Lower lobe of right lung (tissue), 2 donors: ENCODE data around the gene FAM170B. TPM values are rescaled to one million over a fixed set of nuclear protein-coding genes. Genes with fewer than 3 reads are reported as not detected.

Source experiments
- ATAC-seq, 2 donors: fragments of 200-7000 bp; cut with Tn5 transposase; one replicate each; pipeline ENCODE4 v1.9.1; 2020 to 2022; ENCODE audit warnings: mild to moderate bottlenecking in 2 of 2, moderate library complexity in 2 of 2
- DNase-seq: peaks from one replicate; pipeline ENCODE4 v3.0.0-alpha.2; 2020
- H3K27ac ChIP-seq: fragments of 200-600 bp; one replicate; pipeline ENCODE4 v1.8.0; 2022
- H3K27me3 ChIP-seq: fragments of 200-600 bp; one replicate; pipeline ENCODE4 v1.8.0; 2022; ENCODE audit warnings: low read depth
- H3K36me3 ChIP-seq: fragments of 200-600 bp; one replicate; pipeline ENCODE4 v1.8.0; 2022; ENCODE audit warnings: mild to moderate bottlenecking
- H3K4me1 ChIP-seq: fragments of 200-600 bp; one replicate; pipeline ENCODE4 v1.8.0; 2022
- H3K4me3 ChIP-seq: fragments of 200-600 bp; one replicate; pipeline ENCODE4 v1.8.0; 2022; ENCODE audit warnings: mild to moderate bottlenecking
- H3K9me3 ChIP-seq: fragments of 200-600 bp; one replicate; pipeline ENCODE4 v1.8.0; 2022
- intact Hi-C: fragments of 100-400 bp; cut with DNase I; formaldehyde crosslinking; loops from one replicate; pipeline ENCODE4 v1.11.0; 2022
- total RNA-seq: library from RNA; stranded (reverse); fragmentation: NEBNext Ultra II Directional; extraction: Animal tissue kit (Norgen Biotek cat#: 25700); gene quantifications from one replicate; pipeline ENCODE4 v1.2.1, GENCODE V29; 2021
- TF ChIP-seq, protein P1 (sequence below): fragments of 200-600 bp; IDR thresholded peaks from one replicate; pipeline ENCODE4 v1.8.0; 2022; ENCODE audit warnings: antibody characterized with exemption, mild to moderate bottlenecking
- donor health status: DM: no; HTN: yes; CAD: no; lungs with severe emphysema.

FAM170B gene
- total RNA-seq, 1 donor from 2014 or later = not detected

GRCh38 chr10:49163741-49164140 lies 29.9 kb upstream of the FAM170B start:
- peaks cover 19% of the 10 kb centered on the region for H3K36me3 ChIP-seq
- no peaks in the 10 kb centered on the region for H3K9me3 ChIP-seq
- no peak overlapping the region for H3K27ac ChIP-seq
- no peak for DNase-seq
- H3K4me1 ChIP-seq = no peaks in the 10 kb centered on the region
- intact Hi-C loops = no loop called here
- H3K4me3 ChIP-seq = no peak overlapping the region
- TF ChIP-seq, protein P1, sequence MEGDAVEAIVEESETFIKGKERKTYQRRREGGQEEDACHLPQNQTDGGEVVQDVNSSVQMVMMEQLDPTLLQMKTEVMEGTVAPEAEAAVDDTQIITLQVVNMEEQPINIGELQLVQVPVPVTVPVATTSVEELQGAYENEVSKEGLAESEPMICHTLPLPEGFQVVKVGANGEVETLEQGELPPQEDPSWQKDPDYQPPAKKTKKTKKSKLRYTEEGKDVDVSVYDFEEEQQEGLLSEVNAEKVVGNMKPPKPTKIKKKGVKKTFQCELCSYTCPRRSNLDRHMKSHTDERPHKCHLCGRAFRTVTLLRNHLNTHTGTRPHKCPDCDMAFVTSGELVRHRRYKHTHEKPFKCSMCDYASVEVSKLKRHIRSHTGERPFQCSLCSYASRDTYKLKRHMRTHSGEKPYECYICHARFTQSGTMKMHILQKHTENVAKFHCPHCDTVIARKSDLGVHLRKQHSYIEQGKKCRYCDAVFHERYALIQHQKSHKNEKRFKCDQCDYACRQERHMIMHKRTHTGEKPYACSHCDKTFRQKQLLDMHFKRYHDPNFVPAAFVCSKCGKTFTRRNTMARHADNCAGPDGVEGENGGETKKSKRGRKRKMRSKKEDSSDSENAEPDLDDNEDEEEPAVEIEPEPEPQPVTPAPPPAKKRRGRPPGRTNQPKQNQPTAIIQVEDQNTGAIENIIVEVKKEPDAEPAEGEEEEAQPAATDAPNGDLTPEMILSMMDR = no peak
- no peaks in the 10 kb centered on the region for H3K27me3 ChIP-seq
- ATAC-seq = no peak

GRCh38 chr10:49162761-49163310 lies 29.0 kb upstream of the FAM170B start:
- no peaks in the 10 kb centered on the region for H3K27me3 ChIP-seq
- DNase-seq (no peak), ATAC-seq (no peak)
- intact Hi-C loops = no loop called here
- H3K4me1 ChIP-seq = no peaks in the 10 kb centered on the region
- no peaks in the 10 kb centered on the region for H3K9me3 ChIP-seq
- H3K27ac ChIP-seq = no peak overlapping the region
- peaks cover 19% of the 10 kb centered on the region for H3K36me3 ChIP-seq
- TF ChIP-seq, protein P1 = no peak
- no peak overlapping the region for H3K4me3 ChIP-seq

DNA sequence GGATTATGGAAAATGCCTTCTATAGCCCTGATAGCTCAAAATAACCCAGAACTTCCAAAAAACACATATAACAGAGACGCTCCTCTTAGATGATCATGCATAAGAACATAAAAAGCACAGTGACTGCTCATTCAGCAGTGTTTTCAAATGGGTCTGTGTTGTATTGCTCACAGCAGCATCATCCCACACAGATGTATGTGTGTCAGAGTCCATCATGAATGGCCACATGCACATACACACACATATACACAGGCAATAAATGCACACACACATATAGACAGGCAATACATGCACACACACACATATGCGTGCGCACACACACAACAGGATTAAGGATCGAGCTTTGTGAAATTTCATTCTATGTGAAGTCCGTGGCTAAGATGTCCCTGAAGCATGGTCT lies 28.2 kb upstream of the FAM170B start:
- H3K4me3 ChIP-seq = no peak overlapping the region
- no peaks in the 10 kb centered on the region for H3K4me1 ChIP-seq
- no peak overlapping the region for H3K27ac ChIP-seq
- H3K36me3 ChIP-seq = peaks cover 19% of the 10 kb centered on the region
- TF ChIP-seq, protein P1 = no peak
- DNase-seq = no peak
- no peak for ATAC-seq
- no peaks in the 10 kb centered on the region for H3K27me3 ChIP-seq
- intact Hi-C loops = no loop called here
- no peaks in the 10 kb centered on the region for H3K9me3 ChIP-seq

DNA sequence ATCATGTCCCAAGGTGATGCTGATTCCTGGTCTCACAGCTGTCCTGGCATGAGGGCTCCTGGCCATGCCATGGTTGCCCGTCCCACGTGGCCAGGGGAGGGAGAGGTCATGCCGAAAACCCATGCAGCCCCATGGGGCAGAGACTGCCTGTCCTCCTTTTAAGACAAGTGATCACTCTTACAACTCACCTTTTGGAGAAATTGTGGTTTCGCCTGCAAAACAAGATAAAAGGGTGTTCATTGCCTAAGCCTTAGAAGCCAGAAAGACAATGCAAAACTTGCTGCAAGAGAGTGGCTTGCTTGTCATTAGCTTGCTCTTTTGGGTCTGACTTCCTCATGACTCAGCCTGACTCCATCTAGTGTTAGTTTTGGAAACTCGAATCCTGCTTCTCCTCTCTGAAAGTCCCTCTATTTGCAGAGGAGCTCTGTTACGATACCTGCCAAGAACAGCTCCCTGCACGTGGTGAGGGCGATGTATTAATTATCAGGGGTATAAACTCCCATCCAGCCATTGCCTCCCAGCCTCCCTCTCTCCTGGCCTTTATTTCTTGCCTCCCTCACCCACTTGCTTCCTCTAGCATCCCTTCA lies 27.7 kb upstream of the FAM170B start:
- H3K9me3 ChIP-seq = no peaks in the 10 kb centered on the region
- DNase-seq = no peak
- ATAC-seq = peak in 1 of 2 donors; percentile 53

DNA sequence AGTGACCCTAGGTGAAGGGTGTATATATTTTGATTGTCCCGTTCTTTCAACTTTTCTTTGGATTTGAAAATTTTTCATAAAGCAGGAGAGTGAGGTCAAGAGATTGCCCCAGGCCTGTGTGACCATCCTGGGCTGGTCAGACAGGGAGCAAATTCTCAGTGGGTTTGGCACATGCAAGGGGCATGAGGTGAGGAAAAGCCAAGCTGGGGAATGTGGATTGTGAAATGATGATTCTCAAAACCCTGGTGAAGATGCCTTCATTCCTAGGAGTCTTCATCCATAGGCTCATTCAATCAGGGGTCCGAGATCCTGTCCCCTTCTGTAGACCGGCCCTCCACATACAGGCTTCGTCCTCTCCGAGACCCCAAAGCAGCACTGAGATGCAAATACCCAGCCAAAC lies 27.0 kb upstream of the FAM170B start:
- no peaks in the 10 kb centered on the region for H3K4me1 ChIP-seq
- no peaks in the 10 kb centered on the region for H3K27me3 ChIP-seq
- no peak overlapping the region for H3K4me3 ChIP-seq
- ATAC-seq (no peak), DNase-seq (no peak)
- TF ChIP-seq, protein P1 = no peak
- no peak overlapping the region for H3K27ac ChIP-seq
- no peaks in the 10 kb centered on the region for H3K9me3 ChIP-seq
- peaks cover 14% of the 10 kb centered on the region for H3K36me3 ChIP-seq
- intact Hi-C loops = no loop called here

More for the DNA sequence above, 27.7 kb upstream of the FAM170B start:
- TF ChIP-seq, protein P1 = peak; percentile 35
- Histone ChIP-seq H3K36me3 (peaks cover 17% of the 10 kb centered on the region), H3K4me1 (no peaks in the 10 kb centered on the region), H3K27me3 (no peaks in the 10 kb centered on the region), H3K27ac (no peak overlapping the region), H3K4me3 (no peak overlapping the region)
- intact Hi-C loops = no loop called here
